AG20443 (cell line): ENCODE results near the gene GP2.
A peak's percentile ranks its signal among the peaks of the same experiment; 100 is the strongest.

Experiments used
- DNase-seq: peaks from one replicate; pipeline ENCODE4 v3.0.0; 2012; ENCODE audit warnings: low spot score, mixed read lengths

The GP2 gene

GRCh38 chr16:20307240-20307671, 20.1 kb downstream of the GP2 start:
- no peak for DNase-seq

GRCh38 chr16:20306401-20306800, 20.9 kb downstream of the GP2 start:
- no peak for DNase-seq

DNA sequence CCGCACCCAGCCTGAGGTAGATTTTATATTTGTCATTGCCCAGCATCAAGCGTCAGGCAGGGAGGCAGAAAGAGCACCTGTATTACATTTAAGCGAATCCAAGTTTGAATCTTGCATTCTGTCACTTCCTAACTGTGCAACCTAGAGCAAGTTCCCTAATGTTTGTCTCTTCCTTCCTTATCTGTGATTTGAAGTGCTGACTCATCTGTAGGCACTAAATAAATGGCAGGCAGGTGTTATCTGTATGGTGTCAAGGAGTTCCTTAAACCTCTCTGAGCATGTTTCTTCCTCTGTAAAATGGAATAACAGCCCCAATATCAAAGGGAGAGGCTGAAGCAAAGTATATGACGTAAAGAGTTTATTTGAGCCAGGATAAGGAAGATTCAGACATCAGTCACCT, 24.3 kb downstream of the GP2 start:
- no peak for DNase-seq

- DNase-seq = no peak
These were observed 24.9 kb downstream of the GP2 start for GRCh38 chr16:20302389-20302788.

- no peak for DNase-seq
These were observed 25.5 kb downstream of the GP2 start for GRCh38 chr16:20301840-20302239.

DNA sequence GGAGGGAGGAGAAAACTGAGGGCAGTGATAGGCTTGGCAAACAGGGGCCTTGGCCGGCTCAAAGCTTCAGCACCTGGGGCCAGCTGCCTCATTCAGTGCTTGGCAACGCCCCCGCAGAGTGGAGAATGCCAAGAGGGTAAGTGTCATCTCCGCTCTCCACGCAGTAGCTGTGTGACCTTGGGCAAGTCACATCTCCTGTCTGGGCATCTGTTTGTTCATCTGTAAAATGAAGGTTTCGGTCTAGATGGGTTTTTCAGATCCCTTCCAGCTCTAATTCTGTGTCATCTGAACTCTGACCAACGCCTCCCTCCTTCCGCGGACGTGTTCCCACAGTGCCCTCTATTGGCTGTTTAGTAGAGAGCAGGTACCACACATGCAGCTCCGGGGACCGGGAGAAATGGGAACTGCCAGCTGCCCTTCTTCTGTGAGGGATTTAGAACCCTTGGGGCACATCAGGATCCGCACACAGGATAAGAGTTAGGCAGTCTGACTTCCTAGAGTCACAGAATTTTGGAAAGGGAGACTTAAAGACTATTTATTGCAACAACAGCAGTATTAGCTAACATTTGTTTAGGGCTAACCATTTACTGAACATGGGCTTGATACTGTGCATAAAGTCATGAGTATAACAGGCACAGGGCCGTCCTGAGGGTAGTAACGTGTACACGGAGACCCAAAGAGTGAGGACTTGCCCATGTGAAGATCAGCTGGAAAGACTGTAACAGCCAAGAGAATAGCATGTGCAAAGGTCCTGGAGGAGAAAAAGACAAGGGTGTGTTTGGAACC, 26.8 kb downstream of the GP2 start:
- DNase-seq = peak; percentile 75

DNA sequence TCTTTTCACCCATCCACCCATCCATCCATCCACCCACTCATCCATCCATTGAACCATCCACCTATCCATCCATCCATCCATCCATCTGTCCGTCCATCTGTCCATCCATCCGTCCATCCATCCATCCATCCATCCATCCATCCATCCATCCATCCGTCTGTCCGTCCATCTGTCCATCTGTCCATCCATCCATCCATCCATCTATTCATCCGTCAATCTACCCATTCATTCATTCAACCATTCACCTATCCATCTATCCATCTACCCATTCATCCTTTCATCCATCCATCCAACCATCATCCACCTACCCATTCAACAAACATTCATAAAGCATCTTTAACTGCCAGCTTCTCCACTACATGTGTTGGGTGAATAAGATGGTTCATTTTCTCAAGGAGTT, 28.9 kb downstream of the GP2 start:
- DNase-seq = no peak

- no peak for DNase-seq
These were observed 35.8 kb downstream of the GP2 start for GRCh38 chr16:20291208-20292206.

GRCh38 chr16:20289571-20289970, 37.7 kb downstream of the GP2 start:
- no peak for DNase-seq

DNA sequence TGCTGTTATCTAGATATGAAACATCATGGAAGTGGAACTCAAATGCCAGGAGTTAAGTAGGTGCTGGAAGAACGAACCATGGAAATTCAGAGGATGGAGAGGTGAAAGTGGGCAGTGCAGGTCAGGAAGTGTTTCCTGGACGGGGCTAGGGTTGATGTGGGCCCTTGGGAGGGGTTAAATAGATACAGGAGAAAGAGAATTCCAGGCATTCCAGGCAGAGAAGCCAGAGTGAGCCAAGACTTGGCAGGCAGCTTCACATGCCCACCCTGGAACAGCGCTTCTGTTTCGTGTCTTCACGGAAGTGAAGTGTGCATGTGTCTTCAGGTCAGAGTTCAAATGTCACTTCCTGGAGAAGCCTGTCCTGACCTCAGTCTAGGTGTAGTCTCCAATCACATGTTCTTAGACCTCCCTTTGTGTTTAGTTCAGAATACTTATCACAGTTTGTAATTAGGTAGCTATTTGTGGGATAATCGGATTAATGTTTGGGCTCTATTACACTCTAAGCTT, 41.3 kb downstream of the GP2 start:
- DNase-seq = no peak

GRCh38 chr16:20280259-20280658, 47.1 kb downstream of the GP2 start:
- DNase-seq = no peak

GRCh38 chr16:20271893-20272292, 55.4 kb downstream of the GP2 start:
- no peak for DNase-seq

GRCh38 chr16:20268409-20268808, 58.9 kb downstream of the GP2 start:
- no peak for DNase-seq

DNA sequence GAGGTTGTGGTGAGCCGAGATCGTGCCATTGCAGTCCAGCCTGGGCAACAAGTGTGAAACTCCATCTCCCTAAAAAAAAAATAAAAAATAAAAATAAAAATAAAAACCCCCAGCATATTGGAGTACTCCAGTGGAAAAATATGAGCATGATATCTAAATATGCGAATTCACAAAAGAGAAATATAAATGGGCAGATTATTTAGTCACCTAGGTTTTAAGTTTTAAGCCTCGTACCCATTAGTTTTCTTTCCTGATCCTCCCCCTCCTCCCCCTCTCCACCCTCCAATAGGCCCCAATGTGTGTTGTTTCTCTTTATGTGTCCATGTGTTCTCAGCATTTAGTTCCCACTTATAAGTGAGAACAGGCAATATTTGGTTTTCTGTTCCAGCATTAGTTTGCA, 62.3 kb downstream of the GP2 start:
- no peak for DNase-seq

GRCh38 chr16:20263138-20263855, 64.0 kb downstream of the GP2 start:
- no peak for DNase-seq

- no peak for DNase-seq
These were observed 65.1 kb downstream of the GP2 start for GRCh38 chr16:20262248-20262647.

DNA sequence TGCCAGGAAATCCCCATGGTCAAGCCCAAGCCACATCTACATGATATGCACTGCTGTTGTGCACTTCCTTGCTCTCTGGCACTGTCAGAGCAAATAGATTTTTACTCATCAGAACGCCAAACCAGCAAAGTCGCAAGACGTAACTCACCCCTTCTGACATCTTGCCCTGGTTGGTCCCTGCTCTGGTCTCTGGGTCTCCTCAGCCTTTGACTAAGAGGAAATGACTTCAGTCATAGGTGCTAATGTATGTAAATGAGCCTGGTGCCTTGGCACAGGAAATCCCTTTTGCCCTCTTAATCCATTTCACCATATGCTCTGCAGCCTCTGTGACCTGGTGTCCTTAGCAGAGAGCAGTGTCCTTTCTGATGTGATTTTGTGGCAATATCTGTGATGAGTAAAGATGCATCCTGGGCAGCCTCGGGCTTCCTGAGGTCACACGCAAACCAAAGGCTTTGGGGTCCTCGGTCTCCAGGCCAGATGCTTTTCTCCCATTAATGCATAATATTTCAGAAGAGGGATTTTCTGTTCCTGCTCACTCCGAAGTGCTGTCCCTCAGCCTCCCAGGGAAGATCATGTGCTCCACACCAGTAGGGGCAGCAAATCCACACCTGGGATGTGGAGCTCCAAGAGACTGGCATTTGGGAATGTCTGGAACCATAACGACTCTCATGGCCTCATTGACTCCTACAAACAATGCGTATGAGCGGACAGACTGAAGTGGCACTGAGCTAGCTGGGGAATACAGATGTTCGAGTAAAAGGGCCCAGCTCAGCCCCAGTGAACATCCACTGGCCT, 66.9 kb downstream of the GP2 start:
- no peak for DNase-seq
